Sigmoid colon (tissue), 4 donors: ENCODE results near the gene IFI27.

ENCODE experiments used
- EP300 ChIP-seq, 4 donors: sonication (generic); formaldehyde crosslinking; IDR thresholded peaks; one replicate each; pipeline ENCODE4 v1.6.1; 2017; ENCODE audit warnings: antibody characterized with exemption in 4 of 4
- TF ChIP-seq, protein P1 (sequence below), 4 experiments: fragments of 450-650 bp in 3 of 4; fragments of 200-600 bp in 1 of 4; IDR thresholded peaks; one replicate each; pipeline ENCODE4 v1.5.1; 2016 to 2019; ENCODE audit warnings: antibody characterized with exemption in 4 of 4, mild to moderate bottlenecking in 3 of 4, moderate library complexity in 2 of 4

- TF ChIP-seq, protein P1, sequence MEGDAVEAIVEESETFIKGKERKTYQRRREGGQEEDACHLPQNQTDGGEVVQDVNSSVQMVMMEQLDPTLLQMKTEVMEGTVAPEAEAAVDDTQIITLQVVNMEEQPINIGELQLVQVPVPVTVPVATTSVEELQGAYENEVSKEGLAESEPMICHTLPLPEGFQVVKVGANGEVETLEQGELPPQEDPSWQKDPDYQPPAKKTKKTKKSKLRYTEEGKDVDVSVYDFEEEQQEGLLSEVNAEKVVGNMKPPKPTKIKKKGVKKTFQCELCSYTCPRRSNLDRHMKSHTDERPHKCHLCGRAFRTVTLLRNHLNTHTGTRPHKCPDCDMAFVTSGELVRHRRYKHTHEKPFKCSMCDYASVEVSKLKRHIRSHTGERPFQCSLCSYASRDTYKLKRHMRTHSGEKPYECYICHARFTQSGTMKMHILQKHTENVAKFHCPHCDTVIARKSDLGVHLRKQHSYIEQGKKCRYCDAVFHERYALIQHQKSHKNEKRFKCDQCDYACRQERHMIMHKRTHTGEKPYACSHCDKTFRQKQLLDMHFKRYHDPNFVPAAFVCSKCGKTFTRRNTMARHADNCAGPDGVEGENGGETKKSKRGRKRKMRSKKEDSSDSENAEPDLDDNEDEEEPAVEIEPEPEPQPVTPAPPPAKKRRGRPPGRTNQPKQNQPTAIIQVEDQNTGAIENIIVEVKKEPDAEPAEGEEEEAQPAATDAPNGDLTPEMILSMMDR (IDR thresholded peaks at IDR 0.05) = no peak
- no peak for TF ChIP-seq EP300 (IDR thresholded peaks at IDR 0.05)
These were observed 46.7 kb downstream of the IFI27 start for GRCh38 chr14:94157197-94157596.
